ENCODE measurements around the gene GRK5. TPM values are rescaled to one million over a fixed set of nuclear protein-coding genes. Genes with fewer than 3 reads are reported as not detected.
A peak's percentile ranks its signal among the peaks of the same experiment; 100 is the strongest.

The GRK5 gene
- total RNA-seq, 2 donors from 2014 or later = 3.4 to 4.9 TPM

DNA sequence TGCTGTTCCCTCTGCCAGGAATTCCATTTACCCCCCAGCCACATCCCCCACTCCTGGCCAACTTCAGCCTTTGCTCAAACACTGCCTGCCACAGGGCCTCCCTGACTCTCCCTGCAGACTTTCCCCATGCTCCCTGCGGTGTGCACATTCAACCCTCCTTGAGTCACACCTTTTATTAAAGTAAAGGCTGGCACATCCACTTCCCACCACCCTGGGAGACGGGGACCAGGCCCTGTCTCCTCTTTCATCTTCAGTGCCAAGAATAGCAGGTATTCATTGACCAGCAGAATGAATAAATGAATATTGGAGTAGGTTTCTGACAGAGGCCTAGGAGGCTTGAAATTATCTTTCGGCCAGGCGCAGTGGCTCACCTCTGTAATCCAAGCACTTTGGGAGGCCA is 91.4 kb downstream of the GRK5 start:
- H3K4me3 ChIP-seq = no peak overlapping the region
- no peaks in the 10 kb centered on the region for H3K27me3 ChIP-seq
- 70 to 71% methylated on average over 4 of the region's 4 CpGs for WGBS, 2 donors
- DNase-seq (no peak), ATAC-seq (no peak)
- H3K4me1 ChIP-seq = peaks cover 82% of the 10 kb centered on the region
- no peaks in the 10 kb centered on the region for H3K36me3 ChIP-seq (replicated peaks in 1 of 2; ENCODE audit: insufficient read depth in 1 of 2, low read depth in 2 of 2)
- H3K9me3 ChIP-seq = no peaks in the 10 kb centered on the region
- peak overlapping the region in 2 of 4 donors; percentile 10 to 14 for H3K27ac ChIP-seq
- TF ChIP-seq POLR2A (IDR thresholded peaks at IDR 0.05) = no peak
- no peak for TF ChIP-seq CTCF (IDR thresholded peaks at IDR 0.05)
- intact Hi-C loops (cut with DNase I) = no loop called here

DNA sequence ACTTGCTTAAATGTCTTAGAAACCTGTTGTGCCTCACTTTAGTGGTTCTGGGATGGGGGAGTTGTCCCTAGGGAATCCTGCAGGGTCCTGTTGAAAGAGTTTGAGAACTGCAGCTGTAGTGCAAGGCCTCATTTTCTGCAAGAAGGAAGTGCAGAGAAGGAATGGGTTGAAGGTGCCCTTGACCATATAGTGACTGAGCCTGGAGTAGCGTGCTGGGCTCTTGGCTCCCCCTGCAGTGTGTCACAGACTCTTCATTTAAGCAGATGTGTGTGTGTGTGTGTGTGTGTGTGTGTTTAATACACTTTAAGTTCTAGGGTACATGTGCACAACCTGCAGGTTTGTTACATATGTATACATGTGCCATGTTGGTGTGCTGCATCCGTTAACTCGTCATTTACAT is 92.2 kb downstream of the GRK5 start:
- peak overlapping the region in 2 of 4 donors; percentile 15 to 46 for H3K27ac ChIP-seq
- H3K27me3 ChIP-seq = no peaks in the 10 kb centered on the region
- H3K9me3 ChIP-seq = no peaks in the 10 kb centered on the region
- no peak overlapping the region for H3K4me3 ChIP-seq
- H3K36me3 ChIP-seq (replicated peaks in 1 of 2; ENCODE audit: insufficient read depth in 1 of 2, low read depth in 2 of 2) = no peaks in the 10 kb centered on the region
- WGBS, 2 donors = 67 to 86% methylated on average over 3 of the region's 3 CpGs
- H3K4me1 ChIP-seq = peaks cover 77% of the 10 kb centered on the region
- intact Hi-C loops (cut with DNase I) = no loop called here
- TF ChIP-seq POLR2A (IDR thresholded peaks at IDR 0.05) (no peak), CTCF (IDR thresholded peaks at IDR 0.05) (peak in 2 of 7 experiments; percentile 17 to 30)
- ATAC-seq = no peak
- DNase-seq = peak in 1 of 4 donors; percentile 46

DNA sequence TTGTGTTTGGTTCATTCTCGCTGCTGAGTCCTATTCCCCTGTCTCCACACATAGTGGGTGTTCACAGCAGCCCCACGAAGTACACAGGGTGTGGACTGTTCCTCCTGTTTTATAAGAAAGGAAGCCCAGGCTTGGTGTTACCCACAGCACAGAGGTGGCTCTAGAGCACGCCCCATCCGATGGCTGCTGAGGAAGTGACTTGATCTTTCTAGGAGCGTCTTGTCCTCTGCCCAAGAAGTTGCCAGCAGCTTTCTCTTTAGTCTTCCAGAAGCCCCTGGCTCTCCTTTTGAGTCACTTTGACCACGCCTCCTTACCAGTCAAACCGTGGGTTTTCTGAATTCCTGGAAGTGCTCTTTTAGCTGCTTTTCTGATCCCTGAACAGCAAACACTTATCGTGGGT is 94.0 kb downstream of the GRK5 start:
- H3K36me3 ChIP-seq (replicated peaks in 1 of 2; ENCODE audit: insufficient read depth in 1 of 2, low read depth in 2 of 2) = no peaks in the 10 kb centered on the region
- no peak for ATAC-seq
- 59 to 73% methylated on average over 8 of the region's 8 CpGs for WGBS, 2 donors
- peaks cover 62% of the 10 kb centered on the region for H3K4me1 ChIP-seq
- intact Hi-C loops (cut with DNase I) = no loop called here
- H3K4me3 ChIP-seq = no peak overlapping the region
- no peaks in the 10 kb centered on the region for H3K9me3 ChIP-seq
- TF ChIP-seq CTCF (IDR thresholded peaks at IDR 0.05) (no peak), POLR2A (IDR thresholded peaks at IDR 0.05) (no peak)
- DNase-seq = no peak
- peak overlapping the region in 3 of 4 donors; percentile 9 to 46 (median 22) for H3K27ac ChIP-seq
- H3K27me3 ChIP-seq = no peaks in the 10 kb centered on the region

- H3K36me3 ChIP-seq (replicated peaks in 1 of 2; ENCODE audit: insufficient read depth in 1 of 2, low read depth in 2 of 2) = no peaks in the 10 kb centered on the region
- ATAC-seq = no peak
- no peaks in the 10 kb centered on the region for H3K27me3 ChIP-seq
- intact Hi-C loops (cut with DNase I) = no loop called here
- DNase-seq = no peak
- no peak overlapping the region for H3K4me3 ChIP-seq
- H3K27ac ChIP-seq = peak overlapping the region in 2 of 4 donors; percentile 6 to 50
- no peaks in the 10 kb centered on the region for H3K9me3 ChIP-seq
- 26 to 31% methylated on average over 2 of the region's 3 CpGs for WGBS, 2 donors
- peaks cover 54% of the 10 kb centered on the region for H3K4me1 ChIP-seq
- TF ChIP-seq CTCF (IDR thresholded peaks at IDR 0.05) = no peak
Observed at GRCh38 chr10:119302172-119302571, 94.8 kb downstream of the GRK5 start.

GRCh38 chr10:119302591-119303253 is 95.4 kb downstream of the GRK5 start:
- Histone ChIP-seq H3K36me3 (replicated peaks in 1 of 2; ENCODE audit: insufficient read depth in 1 of 2, low read depth in 2 of 2) (no peaks in the 10 kb centered on the region), H3K4me1 (peaks cover 48% of the 10 kb centered on the region), H3K9me3 (no peaks in the 10 kb centered on the region), H3K4me3 (no peak overlapping the region), H3K27me3 (no peaks in the 10 kb centered on the region), H3K27ac (peak overlapping the region in 2 of 4 donors; percentile 6 to 50)
- WGBS, 2 donors = 44 to 49% methylated on average over 10 to 12 of the region's 12 CpGs
- ATAC-seq = peak; percentile 72
- peak; percentile 54 to 82 (median 69) for DNase-seq
- TF ChIP-seq POLR2A (IDR thresholded peaks at IDR 0.05) = no peak
- no peak for TF ChIP-seq CTCF (IDR thresholded peaks at IDR 0.05)
- intact Hi-C loops (cut with DNase I) = no loop called here
